ENCODE measurements around the gene IYD.
"Not testable (repeated sequence)": the region's sequence is repeated elsewhere in the genome, so short reads cannot be mapped to it uniquely, and the experiment has no call there.

IYD gene

GRCh38 chr6:150435832-150436231 is 67.0 kb downstream of the IYD start:
- no peak for DNase-seq

GRCh38 chr6:150439373-150439772 is 70.6 kb downstream of the IYD start:
- DNase-seq = no peak

- DNase-seq = no peak
These were observed 74.8 kb downstream of the IYD start for GRCh38 chr6:150443621-150444020.

- DNase-seq = no peak
These were observed 75.5 kb downstream of the IYD start for GRCh38 chr6:150444308-150444707.

- DNase-seq = no peak
These were observed 76.7 kb downstream of the IYD start for GRCh38 chr6:150445486-150445885.

GRCh38 chr6:150448221-150448620 is 79.4 kb downstream of the IYD start:
- no peak for DNase-seq

- not testable (repeated sequence) for DNase-seq
These were observed 80.2 kb downstream of the IYD start for GRCh38 chr6:150449055-150449454.

- DNase-seq = no peak
These were observed 82.1 kb downstream of the IYD start for GRCh38 chr6:150450918-150451317.

- DNase-seq = peak; percentile 30
These were observed 83.1 kb downstream of the IYD start for GRCh38 chr6:150451807-150452427.

- peak; percentile 72 for DNase-seq
These were observed 83.8 kb downstream of the IYD start for GRCh38 chr6:150452428-150453243.

GRCh38 chr6:150453357-150453756 is 84.5 kb downstream of the IYD start:
- no peak for DNase-seq

Measured in right hindlimb (tissue), 1 donor.